Activated T-cell treated with anti-CD3 and anti-CD28 coated beads, Interleukin-2, amount 50 U/mL, for 1 hour (primary cell): ENCODE results near the gene FNDC11.
A peak's percentile ranks its signal among the peaks of the same experiment; 100 is the strongest.
"Not testable (repeated sequence)": the region's sequence is repeated elsewhere in the genome, so short reads cannot be mapped to it uniquely, and the experiment has no call there.

ENCODE experiments used
- DNase-seq: peaks from one replicate; pipeline ENCODE4 v3.0.0-alpha.2; 2020

FNDC11 gene

GRCh38 chr20:63568170-63568981 lies 14.4 kb downstream of the FNDC11 start:
- DNase-seq = no peak

DNA sequence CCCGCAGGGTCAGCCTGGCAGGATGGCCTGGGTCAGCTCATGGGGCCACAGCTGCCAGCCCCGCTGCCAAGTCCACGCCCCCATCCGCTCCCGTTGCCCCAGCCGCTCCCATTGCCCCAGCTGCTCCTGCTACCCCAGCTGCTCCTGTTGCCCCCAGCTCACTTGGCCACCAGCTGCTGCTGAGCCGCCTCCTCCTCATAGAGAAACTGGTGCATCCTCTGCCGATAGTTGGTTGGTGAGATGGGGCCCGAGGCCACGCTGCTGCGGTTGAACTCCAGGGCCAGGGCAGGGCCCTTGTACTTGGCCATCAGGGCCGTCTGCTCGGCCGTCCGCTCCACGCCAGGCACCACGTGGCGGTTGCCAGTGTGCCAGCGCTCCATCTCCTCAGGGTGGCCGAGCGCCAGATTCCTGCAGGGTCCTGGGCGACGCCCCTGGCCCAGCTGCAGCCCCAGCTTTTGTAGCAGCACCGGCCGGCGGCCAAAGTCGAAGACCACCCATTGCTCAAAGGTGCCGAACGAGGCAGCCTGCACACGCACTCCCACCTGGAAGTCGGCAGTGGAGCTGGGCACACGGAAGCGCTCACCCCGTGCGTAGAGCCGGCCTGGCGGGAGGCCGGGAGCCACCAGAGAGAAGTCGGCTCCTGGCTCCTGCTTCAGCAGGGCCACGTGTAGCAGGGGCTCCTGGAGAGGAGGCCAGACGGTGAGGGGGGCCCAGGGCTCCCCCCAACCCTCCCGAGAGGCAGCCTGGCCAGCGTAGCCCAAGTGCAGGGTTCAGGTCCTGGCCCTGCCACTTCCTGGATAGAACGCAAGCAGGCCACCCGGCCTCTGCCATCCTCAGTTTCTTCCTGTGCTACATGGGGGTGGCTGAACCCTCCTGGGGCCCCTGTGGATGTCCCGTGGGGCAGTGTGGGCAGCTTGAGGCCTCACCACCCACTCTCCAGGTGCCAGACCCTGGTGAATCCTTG lies 15.3 kb downstream of the FNDC11 start:
- no peak for DNase-seq

- no peak for DNase-seq
Observed at GRCh38 chr20:63570281-63571086, 16.5 kb downstream of the FNDC11 start.

GRCh38 chr20:63571087-63571478 lies 17.1 kb downstream of the FNDC11 start:
- DNase-seq = not testable (repeated sequence)

GRCh38 chr20:63572071-63572787 lies 18.3 kb downstream of the FNDC11 start:
- DNase-seq = no peak

GRCh38 chr20:63572788-63573646 lies 19.1 kb downstream of the FNDC11 start:
- no peak for DNase-seq

DNA sequence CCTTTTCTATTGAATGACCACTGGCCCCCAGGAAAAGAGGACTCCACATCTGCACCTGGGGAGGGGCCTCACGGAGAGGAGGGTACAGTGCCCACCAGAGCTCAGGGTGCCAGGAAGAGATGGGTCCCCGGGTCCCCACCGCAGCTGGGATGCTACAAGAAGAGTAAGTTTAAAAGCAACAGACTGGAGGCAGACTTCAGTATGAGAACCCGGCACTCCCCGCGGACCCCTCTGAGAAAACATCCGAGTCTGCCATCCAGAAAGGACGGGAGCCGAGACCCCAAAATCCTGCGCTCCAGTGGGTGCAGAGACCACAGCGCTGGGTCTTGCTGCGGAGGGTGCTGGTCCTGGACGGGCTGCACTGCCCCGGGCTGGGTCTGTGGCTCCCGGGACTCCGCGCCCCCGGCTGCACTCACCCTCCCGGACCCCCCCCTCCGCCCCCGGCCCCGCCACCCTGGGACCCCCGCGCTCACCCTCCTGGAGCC lies 19.7 kb downstream of the FNDC11 start:
- no peak for DNase-seq

- peak; percentile 71 for DNase-seq
Observed at GRCh38 chr20:63574156-63574828, 20.3 kb downstream of the FNDC11 start, which contains the start of gene HELZ2. HELZ2 (minus strand) TSS chr20:63574239; CDS start chr20:63572385, 1,854 bp downstream.

- DNase-seq = no peak
Observed at GRCh38 chr20:63574829-63575743, 21.1 kb downstream of the FNDC11 start.

- DNase-seq = no peak
Observed at GRCh38 chr20:63576311-63576710, 22.4 kb downstream of the FNDC11 start.

DNA sequence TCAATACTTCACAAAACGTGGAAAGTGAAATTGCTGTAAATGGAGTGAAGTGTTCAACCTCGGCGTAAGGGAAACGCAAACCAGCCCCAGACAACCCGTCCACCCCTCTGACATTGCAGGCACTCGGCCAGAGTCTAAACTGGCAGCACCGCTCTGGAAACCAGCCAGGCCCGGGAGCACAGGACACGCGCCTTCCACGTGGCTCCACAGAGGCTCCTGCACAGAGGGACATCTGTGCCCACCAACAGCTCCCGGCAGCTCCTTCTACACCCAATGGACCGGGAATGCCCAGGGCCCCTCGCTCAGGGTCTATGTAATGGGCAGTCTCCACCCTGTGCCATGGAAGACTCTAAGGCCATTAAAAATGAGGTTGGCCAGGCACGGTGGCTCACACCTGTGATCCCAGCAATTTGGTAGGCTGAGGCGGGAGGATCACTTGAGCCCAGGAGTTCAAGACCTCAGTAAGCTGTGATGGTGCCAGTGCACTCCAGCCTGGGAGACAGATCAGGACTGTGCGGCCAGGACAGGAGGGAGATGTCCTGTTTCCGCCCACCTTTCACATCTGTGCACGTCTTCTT lies 23.4 kb downstream of the FNDC11 start:
- no peak for DNase-seq

DNA sequence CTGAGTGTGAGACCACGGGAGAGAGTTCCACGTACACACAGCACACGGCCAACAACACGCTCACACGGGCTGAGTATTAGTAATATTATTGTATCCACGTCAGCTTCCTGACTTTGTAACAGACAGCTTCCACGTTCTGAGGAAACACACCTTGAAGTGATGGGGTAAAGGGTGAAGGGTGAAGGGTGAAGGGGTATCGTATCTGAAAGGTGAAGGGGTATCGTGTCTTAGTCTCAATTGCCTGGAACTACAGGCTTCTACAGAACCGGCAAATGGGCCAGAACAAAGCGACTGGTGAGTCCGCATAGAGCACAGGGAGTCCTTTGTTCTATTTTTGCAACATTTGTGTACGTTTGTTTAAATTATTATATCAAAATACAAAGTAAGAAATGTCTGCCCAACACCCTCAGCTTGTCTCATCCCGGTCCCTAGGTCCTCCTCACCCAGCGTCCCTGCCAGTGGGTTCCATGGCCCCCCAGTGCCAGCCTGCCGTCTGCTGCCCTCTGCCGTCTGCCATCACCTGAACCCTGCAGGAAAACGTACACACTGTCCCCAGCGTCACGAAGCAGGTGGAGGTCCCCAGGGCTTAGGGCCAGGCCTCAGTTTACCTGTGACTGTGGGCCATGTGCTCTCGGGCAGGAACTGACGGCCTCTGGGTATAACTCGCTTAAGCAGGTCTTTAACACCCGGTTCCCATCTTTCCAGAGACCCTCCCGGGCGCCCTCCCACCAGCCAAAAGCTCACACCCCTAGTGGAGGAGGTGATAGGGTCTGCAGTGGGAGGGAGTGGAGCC lies 24.5 kb downstream of the FNDC11 start:
- no peak for DNase-seq

GRCh38 chr20:63579017-63579694 lies 25.2 kb downstream of the FNDC11 start:
- no peak for DNase-seq

GRCh38 chr20:63580796-63581461 lies 27.0 kb downstream of the FNDC11 start:
- DNase-seq = peak; percentile 74

DNA sequence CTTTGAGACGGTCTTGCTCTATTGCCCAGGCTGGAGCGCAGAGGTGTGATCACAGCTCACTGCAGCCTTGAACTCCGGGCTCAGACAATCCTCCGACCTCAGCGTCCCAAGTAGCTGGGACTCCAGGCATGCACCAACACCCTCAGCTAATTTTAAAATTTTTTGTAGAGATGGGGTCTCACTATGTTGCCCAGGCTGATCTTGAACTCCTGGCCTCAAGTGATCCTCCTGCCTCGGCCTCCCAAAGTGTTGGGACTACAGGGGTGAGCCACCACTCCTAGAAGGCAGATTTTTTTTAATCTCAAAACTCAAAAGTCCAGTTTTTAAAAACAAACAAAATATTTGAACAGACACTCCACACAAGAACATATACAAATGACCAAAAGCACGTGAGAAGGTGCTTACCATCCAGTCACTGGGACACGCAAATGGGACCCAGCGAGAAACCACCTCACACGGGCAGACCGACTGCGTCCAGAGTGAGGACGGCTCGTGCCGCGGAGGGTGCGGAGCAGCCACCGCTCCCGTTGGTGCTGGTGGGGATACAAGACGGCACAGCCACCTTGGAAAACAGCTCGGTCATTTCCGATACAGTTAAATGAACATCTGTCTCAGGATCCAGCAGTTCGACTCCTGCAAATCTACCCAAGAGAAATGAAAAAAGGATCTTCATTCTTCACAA lies 28.6 kb downstream of the FNDC11 start:
- DNase-seq = no peak
